Calu3 (cell line): ENCODE data around the gene KCTD2. TPM values are rescaled to one million over a fixed set of nuclear protein-coding genes. Genes with fewer than 3 reads are reported as not detected.

Source experiments
- Bru-seq: library from RNA; stranded (reverse); fragments of 400-500 nt; gene quantifications from one replicate; lab custom pipeline; 2021; lab: Mats Ljungman, UMichigan
- BruChase-seq, 2 experiments: library from RNA; stranded (reverse); fragments of 400-500 nt; gene quantifications; one replicate each; lab custom pipeline; 2021; lab: Mats Ljungman, UMichigan
- BruUV-seq: library from RNA; stranded (reverse); fragments of 400-500 nt; replicated peaks from 2 replicates; lab custom pipeline; 2021; lab: Mats Ljungman, UMichigan
- CTCF ChIA-PET: fragments of 300-600 bp; sonication (Branson Sonifier 250); formaldehyde crosslinking; loops from one replicate; lab custom pipeline; 2022; ENCODE audit warnings: antibody characterized with exemption; lab: Charles Lee
- DNase-seq: peaks from one replicate; pipeline ENCODE4 v3.0.0; 2022
- H3K27ac Mint-ChIP-seq: one replicate; pipeline ENCODE4 v1.8.0; 2022; ENCODE audit warnings: mixed read lengths; ENCODE audit not compliant: unreplicated experiment
- H3K27me3 Mint-ChIP-seq: one replicate; pipeline ENCODE4 v1.8.0; 2022; ENCODE audit warnings: mixed read lengths; ENCODE audit not compliant: unreplicated experiment
- H3K36me3 Mint-ChIP-seq: one replicate; pipeline ENCODE4 v1.8.0; 2022; ENCODE audit warnings: mild to moderate bottlenecking, moderate library complexity, mixed read lengths; ENCODE audit not compliant: insufficient read depth, unreplicated experiment
- H3K4me1 Mint-ChIP-seq: one replicate; pipeline ENCODE4 v1.8.0; 2022; ENCODE audit warnings: mild to moderate bottlenecking, low read depth, mixed read lengths; ENCODE audit not compliant: unreplicated experiment
- H3K4me3 Mint-ChIP-seq: one replicate; pipeline ENCODE4 v1.8.0; 2022; ENCODE audit warnings: mild to moderate bottlenecking, low read depth, moderate library complexity, mixed read lengths; ENCODE audit not compliant: unreplicated experiment
- H3K9me3 Mint-ChIP-seq: one replicate; pipeline ENCODE4 v1.8.0; 2022; ENCODE audit warnings: low read depth, mixed read lengths; ENCODE audit not compliant: unreplicated experiment
- intact Hi-C: fragments of 100-400 bp; cut with micrococcal nuclease; formaldehyde crosslinking; loops from one replicate; pipeline ENCODE4 v1.10.0; 2022; ENCODE audit not compliant: unreplicated experiment
- long read RNA-seq: library from polyadenylated mRNA; stranded (forward); transcript quantifications from one replicate; pipeline ENCODE4 v2.0.0, GENCODE V29; 2022
- total RNA-seq: library from RNA; stranded (reverse); gene quantifications from 2 replicates; pipeline ENCODE4 v1.2.3, GENCODE V29; 2022
- TF ChIP-seq, protein P1 (sequence below): fragments of 200-600 bp; IDR thresholded peaks from one replicate; pipeline ENCODE4 v1.8.0; 2022; ENCODE audit warnings: antibody characterized with exemption; ENCODE audit not compliant: unreplicated experiment

Gene KCTD2
- total RNA-seq (24.4 TPM in 2 replicates), Bru-seq, nascent RNA (percentile 61 among the genes with signal in this experiment), BruChase-seq, experiment 1, labeled RNA remaining after a 6-hour chase (percentile 63 among the genes with signal in this experiment), BruChase-seq, experiment 2, labeled RNA remaining after a 2-hour chase (percentile 67 among the genes with signal in this experiment)
- long read RNA-seq, transcript KCTD2-201 (6 exons, 3,635 nt): major isoform, 12 of 20 reads
- long read RNA-seq, partial matches to known transcripts: 1 of 20 reads
- long read RNA-seq, other reads (novel, unspliced or antisense): 7 of 20 reads

- peak within 1 kb of the TSS; percentile 83 for H3K27ac Mint-ChIP-seq
- TF ChIP-seq, protein P1, sequence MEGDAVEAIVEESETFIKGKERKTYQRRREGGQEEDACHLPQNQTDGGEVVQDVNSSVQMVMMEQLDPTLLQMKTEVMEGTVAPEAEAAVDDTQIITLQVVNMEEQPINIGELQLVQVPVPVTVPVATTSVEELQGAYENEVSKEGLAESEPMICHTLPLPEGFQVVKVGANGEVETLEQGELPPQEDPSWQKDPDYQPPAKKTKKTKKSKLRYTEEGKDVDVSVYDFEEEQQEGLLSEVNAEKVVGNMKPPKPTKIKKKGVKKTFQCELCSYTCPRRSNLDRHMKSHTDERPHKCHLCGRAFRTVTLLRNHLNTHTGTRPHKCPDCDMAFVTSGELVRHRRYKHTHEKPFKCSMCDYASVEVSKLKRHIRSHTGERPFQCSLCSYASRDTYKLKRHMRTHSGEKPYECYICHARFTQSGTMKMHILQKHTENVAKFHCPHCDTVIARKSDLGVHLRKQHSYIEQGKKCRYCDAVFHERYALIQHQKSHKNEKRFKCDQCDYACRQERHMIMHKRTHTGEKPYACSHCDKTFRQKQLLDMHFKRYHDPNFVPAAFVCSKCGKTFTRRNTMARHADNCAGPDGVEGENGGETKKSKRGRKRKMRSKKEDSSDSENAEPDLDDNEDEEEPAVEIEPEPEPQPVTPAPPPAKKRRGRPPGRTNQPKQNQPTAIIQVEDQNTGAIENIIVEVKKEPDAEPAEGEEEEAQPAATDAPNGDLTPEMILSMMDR: no peak
These were observed at the start of gene KCTD2, which contains the start of gene ATP5PD for GRCh38 chr17:75046407-75047289. Gene KCTD2, plus strand, starts transcription at chr17:75047225. Its CDS starts 26 bp downstream, at chr17:75047251. Gene ATP5PD, minus strand, starts transcription at chr17:75046969. Its CDS starts 4,319 bp downstream, at chr17:75042650.

DNA sequence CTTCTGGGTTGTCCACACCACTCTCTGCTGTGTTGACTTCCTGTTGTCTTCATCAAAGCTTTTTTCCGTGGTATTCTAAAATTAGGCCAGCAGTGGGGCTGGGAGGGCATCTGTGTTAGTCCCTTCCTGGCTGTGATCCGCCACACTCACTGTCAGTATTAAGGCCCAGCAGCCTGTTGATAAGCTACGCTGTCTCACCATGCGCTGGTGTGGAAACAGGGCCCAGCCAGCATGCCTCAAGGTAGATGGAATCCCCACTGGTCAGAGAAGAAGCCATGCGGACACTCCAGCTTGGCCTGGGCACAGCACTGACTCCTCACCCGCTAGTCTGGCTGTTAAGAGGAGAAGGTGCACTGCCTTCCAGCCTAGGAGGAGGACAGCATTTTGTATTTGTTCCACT is 48.2 kb upstream of the KCTD2 start:
- Mint-ChIP-seq H3K27ac (no peak overlapping the region), H3K36me3 (peaks cover 19% of the 10 kb centered on the region), H3K4me3 (no peak overlapping the region), H3K9me3 (no peaks in the 10 kb centered on the region), H3K4me1 (peaks cover 8% of the 10 kb centered on the region), H3K27me3 (no peaks in the 10 kb centered on the region)
- TF ChIP-seq, protein P1: no peak
- CTCF ChIA-PET: interaction anchor here (0.6 kb wide), 1 partner anchor 120 kb away, joined by 3 read pairs; no protein-coding TSS in a partner anchor
- BruUV-seq: no TSS peak
- no peak for DNase-seq
- intact Hi-C loops: no loop called here

More at GRCh38 chr17:75046407-75047289, at the start of gene KCTD2, which contains the start of gene ATP5PD:
- Mint-ChIP-seq H3K4me3 (peak within 1 kb of the TSS; percentile 99), H3K27me3 (no peaks in the 10 kb centered on the region), H3K9me3 (no peaks in the 10 kb centered on the region), H3K4me1 (peaks cover 24% of the 10 kb centered on the region), H3K36me3 (peaks cover 58% of the 10 kb centered on the region)
- DNase-seq: peak; percentile 96
- BruUV-seq: no TSS peak
- CTCF ChIA-PET: interaction anchor here (0.6 to 1.3 kb wide), 4 partner anchors 11 to 925 kb away, joined by 3 to 5 read pairs (median 4); partner anchors contain the start of gene USH1G
- intact Hi-C loops: no loop called here

DNA sequence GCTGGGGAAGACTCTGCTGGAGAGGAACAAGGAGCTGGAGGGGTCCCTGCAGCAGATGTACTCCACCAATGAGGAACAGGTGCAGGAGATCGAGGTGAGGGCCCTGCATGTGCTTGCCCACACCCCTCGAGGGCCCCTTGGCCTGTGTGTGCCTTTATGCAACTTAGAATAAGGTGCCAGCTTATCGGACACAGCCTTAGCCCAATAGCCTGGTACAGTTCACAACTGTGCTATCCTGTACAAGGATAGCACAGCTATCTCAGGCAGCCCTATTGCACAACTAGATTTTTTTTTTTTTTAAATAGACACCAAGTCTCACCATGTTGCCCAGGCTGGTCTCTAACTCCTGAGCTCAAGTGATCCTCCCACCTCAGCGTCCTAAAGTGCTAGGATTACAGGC is 47.5 kb upstream of the KCTD2 start:
- CTCF ChIA-PET: interaction anchor here (0.8 kb wide), 2 partner anchors 9 to 13 kb away, joined by 3 to 6 read pairs; partner anchors contain the start of gene MRPL58
- no peak for DNase-seq
- H3K4me1 Mint-ChIP-seq: peaks cover 8% of the 10 kb centered on the region
- H3K4me3 Mint-ChIP-seq: no peak overlapping the region
- no TSS peak for BruUV-seq
- no peaks in the 10 kb centered on the region for H3K9me3 Mint-ChIP-seq
- intact Hi-C loops: no loop called here
- TF ChIP-seq, protein P1: no peak
- H3K36me3 Mint-ChIP-seq: peaks cover 27% of the 10 kb centered on the region
- no peaks in the 10 kb centered on the region for H3K27me3 Mint-ChIP-seq
- no peak overlapping the region for H3K27ac Mint-ChIP-seq
